ENCODE results near the gene PLCL2. TPM values are rescaled to one million over a fixed set of nuclear protein-coding genes. Genes with fewer than 3 reads are reported as not detected.

Gene PLCL2
- total and polyA plus RNA-seq, 10 of the 15 experiments (the other 5 are each of a cell fraction or from before 2014, with no cell fraction given): 7.5 to 37.3 (median 21.7) TPM

DNA sequence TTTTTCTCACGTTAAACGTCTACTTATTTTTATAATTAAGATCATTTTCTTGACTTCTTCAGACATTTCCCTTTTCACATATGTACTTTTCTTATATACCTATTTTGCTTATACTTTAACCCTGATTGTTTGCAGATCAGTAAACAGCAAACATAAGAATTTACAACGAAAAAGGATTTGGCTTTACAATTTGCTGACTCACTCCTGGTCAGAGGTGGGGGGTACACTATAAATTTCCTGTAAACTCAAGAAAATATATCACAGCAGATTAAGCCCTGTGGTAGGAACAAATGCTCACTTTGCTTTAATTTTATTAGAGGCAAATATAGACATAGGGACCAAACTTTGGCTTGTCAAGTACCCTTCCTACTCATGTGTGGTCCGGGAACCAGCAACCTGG lies 185.0 kb downstream of the PLCL2 start:
- no peaks in the 10 kb centered on the region for H3K9me3 ChIP-seq (replicated peaks; ENCODE audit: control insufficient read depth, insufficient read depth, low read length)
- no peak overlapping the region for H3K4me3 ChIP-seq
- no peak overlapping the region for H3K27ac ChIP-seq (ENCODE audit: control insufficient read depth, insufficient read depth)
- H3K4me1 ChIP-seq (ENCODE audit: control insufficient read depth, insufficient read depth, low read length): no peaks in the 10 kb centered on the region
- ChIA-PET POLR2A (no interaction called here), CTCF (interaction anchor here (0.6 kb wide), 1 partner anchor 1295 kb away, joined by 3 read pairs; no protein-coding TSS in a partner anchor), SMC1A (ENCODE audit: uncharacterized antibody, unreplicated experiment) (interaction anchor here (0.6 to 0.7 kb wide), 2 partner anchors 53 to 232 kb away, joined by 3 read pairs; no protein-coding TSS in a partner anchor), RAD21 (ENCODE audit: unreplicated experiment) (no interaction called here)
- intact Hi-C loops (cut with micrococcal nuclease; ENCODE audit: unreplicated experiment): no loop called here
- in situ Hi-C loops (cut with MboI): no loop called here
- H3K79me2 ChIP-seq (ENCODE audit: control insufficient read depth, insufficient read depth, low read length): no peaks in the 10 kb centered on the region
- no peak for DNase-seq (ENCODE audit: low read depth, low spot score)
- H3K4me2 ChIP-seq (ENCODE audit: control insufficient read depth, insufficient read depth): no peak overlapping the region
- no peak for FAIRE-seq
- ATAC-seq: no peak
- BruUV-seq (replicated peaks): no TSS peak
- H4K20me1 ChIP-seq (ENCODE audit: control insufficient read depth, insufficient read depth): no peaks in the 10 kb centered on the region
- H3K27me3 ChIP-seq (replicated peaks in 1 of 2; ENCODE audit: control insufficient read depth in 2 of 2, insufficient read depth in 2 of 2, low read length in 1 of 2): no peaks in the 10 kb centered on the region
- H3K36me3 ChIP-seq (ENCODE audit: control insufficient read depth in 2 of 2, insufficient read depth in 2 of 2, low read length in 1 of 2): peaks cover 0 to 12% of the 10 kb centered on the region in 2 experiments; a peak in 2 of 4 replicates
- TF ChIP-seq WRNIP1 (IDR thresholded peaks at IDR 0.05; ENCODE audit: borderline replicate concordance, low read depth, low read length): no peak
- TF ChIP-seq CHD1 (IDR thresholded peaks at IDR 0.05; ENCODE audit: low read depth, low read length): no peak
- no peak for TF ChIP-seq SMARCA5 (IDR thresholded peaks at IDR 0.05)
- no peak for TF ChIP-seq SPI1 (IDR thresholded peaks at IDR 0.05; ENCODE audit: borderline replicate concordance, insufficient read depth, low read depth, low read length)
- TF ChIP-seq ASH2L (IDR thresholded peaks at IDR 0.05; ENCODE audit: borderline replicate concordance, low read depth): no peak
- TF ChIP-seq CHD4 (IDR thresholded peaks at IDR 0.05): no peak
- TF ChIP-seq TBL1XR1 (IDR thresholded peaks at IDR 0.05; ENCODE audit: low read depth, low read length): no peak
- no peak for TF ChIP-seq BACH1 (IDR thresholded peaks at IDR 0.05; ENCODE audit: borderline replicate concordance)
- no peak for TF ChIP-seq IRF4 (IDR thresholded peaks at IDR 0.05; ENCODE audit: low read depth, low read length)
- no peak for TF ChIP-seq IKZF1 (conservative IDR thresholded peaks at IDR 0.05)
- no peak for TF ChIP-seq RAD21 (IDR thresholded peaks at IDR 0.05; ENCODE audit: insufficient read depth, low read depth, low read length)
- H3K9ac ChIP-seq (ENCODE audit: control insufficient read depth, insufficient read depth, low read length): no peak overlapping the region
- 100% methylated on average over 4 of the region's 4 CpGs for WGBS (ENCODE audit: insufficient coverage, insufficient replicate concordance, low lambda C conversion rate, missing lambda C conversion rate)
- H2AFZ ChIP-seq (ENCODE audit: control insufficient read depth, low read depth, low read length): no peak overlapping the region

Data from GM12878 (cell line).